IMR-90 (cell line): ENCODE results near the gene RELL2. TPM values are rescaled to one million over a fixed set of nuclear protein-coding genes. Genes with fewer than 3 reads are reported as not detected.
A peak's percentile ranks its signal among the peaks of the same experiment; 100 is the strongest.

Experiments used
- ATAC-seq: fragments of 200-7000 bp; cut with Tn5 transposase; 2 replicates; pipeline ENCODE4 v1.9.1; 2020; ENCODE audit warnings: low read depth, mild to moderate bottlenecking, moderate library complexity
- BruUV-seq: library from RNA; stranded (reverse); fragments of 400-500 nt; replicated peaks from 2 replicates; lab custom pipeline; 2021; lab: Mats Ljungman, UMichigan
- CTCF ChIA-PET: fragments of 300-600 bp; formaldehyde crosslinking; extraction: SDS; loops from one replicate; lab custom pipeline; 2021; ENCODE audit warnings: antibody characterized with exemption; lab: Yijun Ruan, JAX
- POLR2A ChIA-PET: fragments of 300-600 bp; sonication (Branson Sonifier 250); formaldehyde crosslinking; loops from one replicate; lab custom pipeline; 2022; ENCODE audit warnings: antibody characterized with exemption; ENCODE audit not compliant: unreplicated experiment; lab: Charles Lee
- DNase-seq: peaks from one replicate; pipeline ENCODE4 v3.0.0; 2013
- H2AFZ ChIP-seq: replicated peaks from 2 replicates; pipeline ENCODE3; 2013; ENCODE audit warnings: low read length, mild to moderate bottlenecking; ENCODE audit not compliant: poor library complexity
- H2AK5ac ChIP-seq: 2 replicates; pipeline ENCODE4 v1.6.1; 2013; ENCODE audit warnings: low read depth, low read length, inconsistent platforms
- H2AK9ac ChIP-seq: replicated peaks from 2 replicates; pipeline ENCODE3; 2013; ENCODE audit warnings: mild to moderate bottlenecking, low read depth, low read length, moderate library complexity; ENCODE audit not compliant: poor library complexity
- H2BK120ac ChIP-seq: 2 replicates; pipeline ENCODE4 v1.6.1; 2013; ENCODE audit warnings: low read depth, low read length, inconsistent platforms
- H2BK15ac ChIP-seq: 3 replicates; pipeline ENCODE4 v1.6.1; 2013; ENCODE audit warnings: low read depth, low read length, inconsistent platforms
- H2BK20ac ChIP-seq: 2 replicates; pipeline ENCODE4 v1.6.1; 2013; ENCODE audit warnings: low read depth, mild to moderate bottlenecking, inconsistent platforms, low read length, moderate library complexity
- H2BK5ac ChIP-seq: 2 replicates; pipeline ENCODE4 v1.6.1; 2013; ENCODE audit warnings: mild to moderate bottlenecking, low read depth, low read length, inconsistent platforms; ENCODE audit not compliant: poor library complexity, severe bottlenecking
- H3K14ac ChIP-seq: replicated peaks from 2 replicates; pipeline ENCODE4 v1.6.1; 2013; ENCODE audit warnings: low read depth, low read length, inconsistent platforms
- H3K18ac ChIP-seq: 2 replicates; pipeline ENCODE4 v1.6.1; 2013; ENCODE audit warnings: low read depth, low read length, control low read depth
- H3K23ac ChIP-seq: 2 replicates; pipeline ENCODE4 v1.6.1; 2013; ENCODE audit warnings: low read depth, low read length, inconsistent platforms
- H3K27ac ChIP-seq: 2 replicates; pipeline ENCODE4 v1.5.1; 2013; ENCODE audit warnings: mild to moderate bottlenecking, control low read depth, low read length; ENCODE audit not compliant: insufficient read depth
- H3K27me3 ChIP-seq: 2 replicates; pipeline ENCODE4 v1.6.1; 2013; ENCODE audit warnings: low read length; ENCODE audit not compliant: control insufficient read depth, insufficient read depth
- H3K36me3 ChIP-seq: 2 replicates; pipeline ENCODE4 v1.6.1; 2013; ENCODE audit warnings: low read length, mixed read lengths; ENCODE audit not compliant: control insufficient read depth, insufficient read depth
- H3K4ac ChIP-seq: 2 replicates; pipeline ENCODE4 v1.6.1; 2013; ENCODE audit warnings: low read depth, low read length, inconsistent platforms
- H3K4me1 ChIP-seq: 2 replicates; pipeline ENCODE4 v1.6.1; 2013; ENCODE audit warnings: low read length, mixed read lengths; ENCODE audit not compliant: control insufficient read depth, insufficient read depth
- H3K4me2 ChIP-seq: 2 replicates; pipeline ENCODE4 v1.6.1; 2013; ENCODE audit warnings: low read depth, mild to moderate bottlenecking, control low read depth, low read length, moderate library complexity
- H3K4me3 ChIP-seq: 2 replicates; pipeline ENCODE4 v1.5.1; 2013; ENCODE audit warnings: low read depth, mild to moderate bottlenecking, control low read depth, low read length, moderate library complexity; ENCODE audit not compliant: insufficient read depth
- H3K56ac ChIP-seq: 2 replicates; pipeline ENCODE4 v1.6.1; 2013; ENCODE audit warnings: low read length, inconsistent platforms; ENCODE audit not compliant: insufficient read depth; ENCODE audit errors: extremely low read depth
- H3K79me1 ChIP-seq, 2 experiments: 2 replicates each; pipeline ENCODE4 v1.6.1; 2013; ENCODE audit warnings: low read length in 2 of 2, inconsistent platforms in 1 of 2, low read depth in 1 of 2
- H3K9ac ChIP-seq: 2 replicates; pipeline ENCODE4 v1.6.1; 2013; ENCODE audit warnings: low read depth, low read length, control low read depth
- H3K9me1 ChIP-seq: 2 replicates; pipeline ENCODE4 v1.6.1; 2013; ENCODE audit warnings: low read length, inconsistent platforms; ENCODE audit not compliant: insufficient read depth
- H3K9me3 ChIP-seq: 2 replicates; pipeline ENCODE4 v1.6.1; 2013; ENCODE audit warnings: low read length; ENCODE audit not compliant: control insufficient read depth, insufficient read depth
- H4K20me1 ChIP-seq: 2 replicates; pipeline ENCODE4 v1.6.1; 2013; ENCODE audit warnings: low read length, inconsistent platforms; ENCODE audit not compliant: insufficient read depth
- H4K5ac ChIP-seq: 2 replicates; pipeline ENCODE4 v1.6.1; 2013; ENCODE audit warnings: mild to moderate bottlenecking, low read depth, low read length, control low read depth
- H4K8ac ChIP-seq, 2 experiments: 2 replicates each; pipeline ENCODE4 v1.6.1; 2013; ENCODE audit warnings: low read depth in 2 of 2, low read length in 2 of 2, control low read depth in 1 of 2, inconsistent platforms in 1 of 2
- H4K91ac ChIP-seq: 2 replicates; pipeline ENCODE4 v1.6.1; 2013; ENCODE audit warnings: low read depth, low read length, inconsistent platforms; ENCODE audit not compliant: insufficient read depth
- BHLHE40 ChIP-seq: fragments of 150-350 bp; IDR thresholded peaks from 2 replicates; pipeline ENCODE4 v1.6.1; 2016; ENCODE audit warnings: mild to moderate bottlenecking, low read depth, low read length
- CHD1 ChIP-seq: IDR thresholded peaks from 2 replicates; pipeline ENCODE4 v1.6.1; 2012; ENCODE audit warnings: low read depth, low read length, improper control_type of control experiment
- MAFK ChIP-seq: IDR thresholded peaks from 2 replicates; pipeline ENCODE4 v1.6.1; 2012; ENCODE audit warnings: low read depth, low read length, improper control_type of control experiment
- NFE2L2 ChIP-seq: fragments of 150-350 bp; IDR thresholded peaks from 2 replicates; pipeline ENCODE4 v1.6.1; 2016; ENCODE audit warnings: low read depth, mild to moderate bottlenecking, low read length
- RAD21 ChIP-seq: IDR thresholded peaks from 2 replicates; pipeline ENCODE4 v1.6.1; 2012; ENCODE audit warnings: low read length, improper control_type of control experiment
- SMC3 ChIP-seq: fragments of 150-350 bp; IDR thresholded peaks from 2 replicates; pipeline ENCODE4 v1.6.1; 2016; ENCODE audit warnings: low read depth, mild to moderate bottlenecking, antibody characterized with exemption, low read length, moderate library complexity
- dilution Hi-C: fragments of 300-500 bp; cut with HindIII; formaldehyde crosslinking; loops from one replicate; pipeline ENCODE4 v1.14.3; 2018; ENCODE audit warnings: low sequenced_read_pairs; ENCODE audit not compliant: unreplicated experiment
- in situ Hi-C: fragments of 300-500 bp; cut with MboI; formaldehyde crosslinking; loops from 3 replicates; pipeline ENCODE4 v1.14.3; 2019; ENCODE audit warnings: low sequenced_read_pairs, inconsistent platforms, mixed read lengths
- intact Hi-C: fragments of 100-400 bp; cut with micrococcal nuclease; formaldehyde crosslinking; loops from 2 replicates; pipeline ENCODE4 v1.10.0; 2022
- polyA plus RNA-seq, 3 experiments: library from polyadenylated mRNA; depleted of rRNA; stranded (reverse); fragments of >200 nt; gene quantifications; 2 replicates each; pipeline ENCODE4 v1.2.3, GENCODE V29; 2012; ENCODE audit warnings: low replicate concordance in 1 of 3
- total RNA-seq: library from RNA; depleted of rRNA; stranded (reverse); fragments of >200 nt; gene quantifications from 2 replicates; pipeline ENCODE4 v1.2.3, GENCODE V29; 2012
- TF ChIP-seq, protein P1 (sequence below): conservative IDR thresholded peaks from 2 replicates; pipeline ENCODE4 v1.5.1; 2012; ENCODE audit warnings: mild to moderate bottlenecking, low read depth, low read length, improper control_type of control experiment

RELL2 gene
- total and polyA plus RNA-seq, 2 of the 4 experiments (the other 2 are of a cell fraction), result 2.2 to 7.6 TPM

DNA sequence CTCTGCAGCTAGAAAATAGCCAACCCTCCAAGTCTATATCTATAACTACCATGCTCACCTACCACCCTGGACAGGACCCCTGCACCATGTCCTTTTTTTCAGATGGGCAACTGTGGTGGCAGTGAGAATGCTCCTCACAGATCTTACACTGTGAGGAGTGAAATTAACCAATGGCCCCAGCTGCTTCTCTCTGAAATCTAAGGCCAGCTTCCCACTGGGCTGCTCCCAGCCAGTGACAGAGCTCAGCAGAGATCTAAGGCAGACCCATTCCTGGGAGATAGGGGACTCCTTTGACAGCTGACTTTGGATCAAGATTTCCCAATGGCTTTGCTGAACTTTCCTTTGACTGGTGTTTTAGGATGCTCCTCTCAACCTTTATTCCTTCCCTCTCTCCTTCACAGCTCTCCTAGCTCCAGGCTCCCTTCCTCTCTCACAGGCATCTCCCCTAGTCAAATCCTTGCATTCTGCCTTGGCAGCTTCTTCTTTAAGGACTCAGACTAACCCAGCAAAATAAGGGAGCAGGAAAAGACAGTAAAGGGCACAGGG, 46.9 kb downstream of the RELL2 start:
- H4K5ac ChIP-seq, result no peak overlapping the region
- DNase-seq (no peak), ATAC-seq (no peak)
- TF ChIP-seq RAD21, result no peak
- no peak for TF ChIP-seq BHLHE40
- no peak for TF ChIP-seq CHD1
- no peak for TF ChIP-seq MAFK
- no peak for TF ChIP-seq NFE2L2
- TF ChIP-seq, protein P1, sequence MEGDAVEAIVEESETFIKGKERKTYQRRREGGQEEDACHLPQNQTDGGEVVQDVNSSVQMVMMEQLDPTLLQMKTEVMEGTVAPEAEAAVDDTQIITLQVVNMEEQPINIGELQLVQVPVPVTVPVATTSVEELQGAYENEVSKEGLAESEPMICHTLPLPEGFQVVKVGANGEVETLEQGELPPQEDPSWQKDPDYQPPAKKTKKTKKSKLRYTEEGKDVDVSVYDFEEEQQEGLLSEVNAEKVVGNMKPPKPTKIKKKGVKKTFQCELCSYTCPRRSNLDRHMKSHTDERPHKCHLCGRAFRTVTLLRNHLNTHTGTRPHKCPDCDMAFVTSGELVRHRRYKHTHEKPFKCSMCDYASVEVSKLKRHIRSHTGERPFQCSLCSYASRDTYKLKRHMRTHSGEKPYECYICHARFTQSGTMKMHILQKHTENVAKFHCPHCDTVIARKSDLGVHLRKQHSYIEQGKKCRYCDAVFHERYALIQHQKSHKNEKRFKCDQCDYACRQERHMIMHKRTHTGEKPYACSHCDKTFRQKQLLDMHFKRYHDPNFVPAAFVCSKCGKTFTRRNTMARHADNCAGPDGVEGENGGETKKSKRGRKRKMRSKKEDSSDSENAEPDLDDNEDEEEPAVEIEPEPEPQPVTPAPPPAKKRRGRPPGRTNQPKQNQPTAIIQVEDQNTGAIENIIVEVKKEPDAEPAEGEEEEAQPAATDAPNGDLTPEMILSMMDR, result no peak
- TF ChIP-seq SMC3, result no peak
- H3K36me3 ChIP-seq, result peaks cover 4% of the 10 kb centered on the region
- no peak overlapping the region for H2BK120ac ChIP-seq
- H3K4me3 ChIP-seq, result no peak overlapping the region
- dilution Hi-C loops (no loop called here), in situ Hi-C loops (loop anchor here (25.0 kb wide), 1 partner anchor 429 kb away; the partner anchor contains the start of gene NDFIP1), intact Hi-C loops (no loop called here)
- no peak overlapping the region for H2AFZ ChIP-seq
- H3K56ac ChIP-seq, result no peak overlapping the region
- no peak overlapping the region for H3K14ac ChIP-seq
- H2BK5ac ChIP-seq, result no peak overlapping the region
- H3K9me3 ChIP-seq, result no peaks in the 10 kb centered on the region
- no peak overlapping the region for H3K27ac ChIP-seq
- no TSS peak for BruUV-seq
- peaks cover 21% of the 10 kb centered on the region for H3K9me1 ChIP-seq
- no peak overlapping the region for H2AK9ac ChIP-seq
- CTCF ChIA-PET, result interaction anchor here (0.7 to 1.2 kb wide), 2 partner anchors 8 to 277 kb away, joined by 3 to 12 read pairs; no protein-coding TSS in a partner anchor
- no peak overlapping the region for H2BK20ac ChIP-seq
- peaks cover 18% of the 10 kb centered on the region for H3K4me1 ChIP-seq
- H4K20me1 ChIP-seq, result no peaks in the 10 kb centered on the region
- H3K23ac ChIP-seq, result peak overlapping the region; percentile 8; the same call in 1 of the 2 replicates
- peaks cover 12 to 25% of the 10 kb centered on the region in 2 experiments for H3K79me1 ChIP-seq
- H4K8ac ChIP-seq, result no peak overlapping the region
- POLR2A ChIA-PET, result no interaction called here
- H3K18ac ChIP-seq, result no peak overlapping the region
- no peak overlapping the region for H3K4ac ChIP-seq
- H3K9ac ChIP-seq, result no peak overlapping the region
- no peak overlapping the region for H2BK15ac ChIP-seq
- H3K4me2 ChIP-seq, result no peak overlapping the region
- no peak overlapping the region for H2AK5ac ChIP-seq
- no peak overlapping the region for H4K91ac ChIP-seq
- H3K27me3 ChIP-seq, result peaks cover 3% of the 10 kb centered on the region
